ENCODE data around the gene LASP1.

The LASP1 gene

DNA sequence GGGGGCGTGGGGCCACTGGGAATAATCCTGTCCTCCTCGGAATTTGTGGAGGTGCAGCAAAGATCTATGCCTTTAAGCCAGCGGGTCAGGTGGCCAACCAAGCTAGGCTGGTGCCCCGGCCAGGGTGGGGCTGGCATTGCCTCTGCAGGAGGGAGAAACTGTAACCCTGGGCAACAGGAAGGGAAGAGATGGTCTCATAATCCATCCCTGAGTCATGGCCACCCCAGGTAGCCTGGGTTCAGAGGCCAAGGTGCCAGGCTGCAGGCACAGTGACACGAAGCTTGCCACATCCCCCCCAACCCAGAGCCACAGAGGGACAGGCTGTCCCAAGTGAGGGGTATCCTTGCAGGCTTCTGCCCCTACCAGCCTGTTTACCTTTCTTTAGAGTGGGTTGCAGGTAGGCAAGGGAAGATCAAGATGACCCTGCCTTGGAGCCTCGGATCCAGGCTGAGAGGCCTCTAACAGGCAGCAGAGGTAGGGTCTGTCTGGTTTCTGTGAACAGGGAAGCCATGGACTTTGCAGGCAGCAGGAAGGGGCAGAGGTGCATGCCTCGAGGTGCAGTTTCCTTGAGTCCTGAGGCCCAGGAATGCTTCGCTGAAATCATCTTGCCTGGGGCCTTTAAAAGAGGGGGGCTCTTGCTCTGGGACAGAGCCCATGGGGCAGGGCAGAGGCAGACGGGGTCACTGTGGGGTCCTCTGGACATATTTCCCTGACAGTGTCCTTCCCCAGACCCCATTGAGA is 4.0 kb downstream of the LASP1 start:
- Histone ChIP-seq H3K27me3 (no peaks in the 10 kb centered on the region), H3K4me3 (ENCODE audit: low read depth, low read length) (no peak overlapping the region), H3K4me1 (peaks cover 9% of the 10 kb centered on the region; the same call in 1 of the 2 replicates), H3K36me3 (0 out of 2 replicates have a peak, but pooled peaks cover 3% of the 10 kb centered on the region), H3K9me3 (no peaks in the 10 kb centered on the region)
- TF ChIP-seq, protein P1, sequence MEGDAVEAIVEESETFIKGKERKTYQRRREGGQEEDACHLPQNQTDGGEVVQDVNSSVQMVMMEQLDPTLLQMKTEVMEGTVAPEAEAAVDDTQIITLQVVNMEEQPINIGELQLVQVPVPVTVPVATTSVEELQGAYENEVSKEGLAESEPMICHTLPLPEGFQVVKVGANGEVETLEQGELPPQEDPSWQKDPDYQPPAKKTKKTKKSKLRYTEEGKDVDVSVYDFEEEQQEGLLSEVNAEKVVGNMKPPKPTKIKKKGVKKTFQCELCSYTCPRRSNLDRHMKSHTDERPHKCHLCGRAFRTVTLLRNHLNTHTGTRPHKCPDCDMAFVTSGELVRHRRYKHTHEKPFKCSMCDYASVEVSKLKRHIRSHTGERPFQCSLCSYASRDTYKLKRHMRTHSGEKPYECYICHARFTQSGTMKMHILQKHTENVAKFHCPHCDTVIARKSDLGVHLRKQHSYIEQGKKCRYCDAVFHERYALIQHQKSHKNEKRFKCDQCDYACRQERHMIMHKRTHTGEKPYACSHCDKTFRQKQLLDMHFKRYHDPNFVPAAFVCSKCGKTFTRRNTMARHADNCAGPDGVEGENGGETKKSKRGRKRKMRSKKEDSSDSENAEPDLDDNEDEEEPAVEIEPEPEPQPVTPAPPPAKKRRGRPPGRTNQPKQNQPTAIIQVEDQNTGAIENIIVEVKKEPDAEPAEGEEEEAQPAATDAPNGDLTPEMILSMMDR (IDR thresholded peaks at IDR 0.05; ENCODE audit: low read depth, low read length), result no peak
- DNase-seq, result no peak

DNA sequence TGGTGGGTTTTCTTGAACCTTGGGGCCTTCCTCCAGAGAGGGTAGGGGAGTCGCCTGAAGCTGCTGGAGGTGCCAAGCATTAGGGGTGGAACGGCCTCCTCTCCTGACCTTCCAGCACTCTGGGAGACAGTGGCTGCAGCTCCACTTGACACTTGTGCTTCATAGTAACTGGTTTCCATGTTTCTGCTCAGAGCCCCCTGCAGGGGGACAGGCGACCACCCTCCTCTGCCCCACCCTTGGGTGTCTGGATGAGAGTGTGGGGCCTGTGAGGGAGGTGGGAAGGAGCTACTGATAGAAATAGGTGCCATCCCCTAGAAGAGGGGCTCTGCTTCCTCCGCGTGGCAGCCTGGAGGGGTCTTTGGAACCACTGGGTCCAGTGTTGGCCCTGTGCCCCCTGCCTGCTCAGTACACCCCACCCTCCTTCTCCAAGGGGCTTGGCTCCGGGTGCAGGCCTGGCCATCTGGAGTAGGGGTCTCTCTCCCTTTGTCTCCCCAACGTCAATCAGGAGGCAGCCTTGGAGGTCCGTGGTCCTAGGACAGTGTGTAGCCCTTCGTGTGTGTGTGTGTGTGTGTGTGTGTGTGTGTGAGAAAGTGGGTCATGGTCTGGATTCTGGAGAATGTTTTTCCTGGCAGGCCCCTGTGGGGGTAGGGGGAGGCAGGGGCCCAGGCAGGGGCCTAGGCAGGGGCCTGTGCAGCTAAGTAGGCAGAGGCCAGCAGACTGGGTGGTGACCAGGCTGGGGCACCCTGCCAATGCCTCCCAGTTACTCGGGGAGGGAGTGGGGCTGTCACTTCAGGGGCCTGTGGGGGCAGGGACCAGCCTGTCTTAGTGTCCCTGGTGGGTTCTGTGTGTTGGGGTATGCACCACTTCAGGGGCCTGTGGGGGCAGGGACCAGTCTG is 4.9 kb downstream of the LASP1 start:
- Histone ChIP-seq H3K4me1 (peaks cover 9% of the 10 kb centered on the region; the same call in 1 of the 2 replicates), H3K27me3 (no peaks in the 10 kb centered on the region), H3K9me3 (no peaks in the 10 kb centered on the region), H3K4me3 (ENCODE audit: low read depth, low read length) (no peak overlapping the region), H3K36me3 (0 out of 2 replicates have a peak, but pooled peaks cover 3% of the 10 kb centered on the region)
- no peak for DNase-seq
- TF ChIP-seq, protein P1 (IDR thresholded peaks at IDR 0.05; ENCODE audit: low read depth, low read length), result no peak

DNA sequence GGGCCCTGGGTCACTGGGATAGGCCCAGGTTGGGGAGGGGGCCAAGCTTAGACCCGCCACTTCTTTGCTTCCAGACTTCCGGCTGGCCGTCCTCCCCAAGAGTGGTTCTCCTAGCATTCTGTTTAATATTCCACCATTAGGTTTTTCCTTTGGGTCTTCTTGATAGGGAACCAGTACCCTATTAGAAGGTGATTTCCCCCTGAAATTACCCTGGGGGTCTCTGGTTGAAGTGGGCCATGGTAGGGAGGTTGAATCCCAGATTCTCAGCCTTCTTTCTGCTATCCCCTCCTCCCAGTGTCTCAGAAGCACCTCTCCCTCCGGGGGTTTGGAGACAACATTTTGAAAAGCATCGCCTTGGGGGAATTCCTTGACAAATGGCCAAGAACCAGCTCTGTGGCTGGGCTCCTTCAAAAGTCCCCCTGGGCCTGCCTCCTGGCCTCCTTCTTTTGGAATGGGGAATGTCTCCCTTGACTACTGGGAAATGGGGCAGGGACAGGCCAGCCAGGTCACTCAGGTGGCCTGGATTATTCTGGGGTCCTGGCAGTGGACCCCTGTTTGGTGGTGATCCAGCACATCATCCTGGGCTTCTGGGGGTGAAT is 5.7 kb downstream of the LASP1 start:
- Histone ChIP-seq H3K4me3 (ENCODE audit: low read depth, low read length) (no peak overlapping the region), H3K4me1 (peaks cover 9% of the 10 kb centered on the region; the same call in 1 of the 2 replicates), H3K27me3 (no peaks in the 10 kb centered on the region), H3K36me3 (no peaks in the 10 kb centered on the region), H3K9me3 (no peaks in the 10 kb centered on the region)
- no peak for DNase-seq
- TF ChIP-seq, protein P1 (IDR thresholded peaks at IDR 0.05; ENCODE audit: low read depth, low read length), result no peak

DNA sequence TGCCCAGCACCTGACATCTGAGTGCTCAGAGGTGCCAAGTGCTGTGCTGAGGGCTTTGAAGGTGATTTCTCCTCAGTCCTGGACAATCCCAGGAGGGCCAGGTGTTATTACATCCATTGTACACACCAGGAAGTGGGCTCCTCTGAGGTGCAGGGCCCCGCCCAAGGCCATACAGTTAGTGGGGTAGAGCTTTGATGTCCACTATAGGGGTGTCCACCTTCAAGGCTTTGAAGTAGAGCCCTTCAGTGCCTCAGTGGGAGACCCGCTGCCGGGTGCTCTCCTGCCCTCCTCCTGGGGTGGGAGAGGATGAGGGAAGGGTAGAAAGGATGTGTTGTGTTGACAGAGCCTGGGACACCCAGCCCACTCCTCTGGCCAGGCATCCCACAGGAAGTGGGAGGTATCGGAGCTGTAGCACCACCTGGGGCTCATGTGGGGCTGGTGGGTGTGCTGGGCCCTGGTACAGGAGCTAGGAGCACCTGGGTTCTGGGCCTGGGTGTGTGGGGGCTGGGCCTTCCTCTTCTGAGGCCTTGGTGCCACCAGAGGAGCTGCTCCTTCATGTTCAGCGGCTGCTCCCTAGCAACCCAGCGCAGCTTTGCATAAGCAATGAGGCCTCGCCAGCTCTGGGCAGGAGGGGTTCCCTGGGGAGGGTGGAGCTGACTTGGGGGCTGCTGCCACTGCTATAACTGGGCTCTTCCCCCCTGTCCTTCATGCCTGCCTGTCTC is 7.4 kb downstream of the LASP1 start:
- TF ChIP-seq, protein P1 (IDR thresholded peaks at IDR 0.05; ENCODE audit: low read depth, low read length), result no peak
- H3K4me3 ChIP-seq (ENCODE audit: low read depth, low read length), result no peak overlapping the region
- peaks cover 11% of the 10 kb centered on the region for H3K4me1 ChIP-seq
- no peaks in the 10 kb centered on the region for H3K27me3 ChIP-seq
- H3K36me3 ChIP-seq, result no peaks in the 10 kb centered on the region; the same call in 1 of the 2 replicates
- H3K9me3 ChIP-seq, result no peaks in the 10 kb centered on the region
- no peak for DNase-seq

DNA sequence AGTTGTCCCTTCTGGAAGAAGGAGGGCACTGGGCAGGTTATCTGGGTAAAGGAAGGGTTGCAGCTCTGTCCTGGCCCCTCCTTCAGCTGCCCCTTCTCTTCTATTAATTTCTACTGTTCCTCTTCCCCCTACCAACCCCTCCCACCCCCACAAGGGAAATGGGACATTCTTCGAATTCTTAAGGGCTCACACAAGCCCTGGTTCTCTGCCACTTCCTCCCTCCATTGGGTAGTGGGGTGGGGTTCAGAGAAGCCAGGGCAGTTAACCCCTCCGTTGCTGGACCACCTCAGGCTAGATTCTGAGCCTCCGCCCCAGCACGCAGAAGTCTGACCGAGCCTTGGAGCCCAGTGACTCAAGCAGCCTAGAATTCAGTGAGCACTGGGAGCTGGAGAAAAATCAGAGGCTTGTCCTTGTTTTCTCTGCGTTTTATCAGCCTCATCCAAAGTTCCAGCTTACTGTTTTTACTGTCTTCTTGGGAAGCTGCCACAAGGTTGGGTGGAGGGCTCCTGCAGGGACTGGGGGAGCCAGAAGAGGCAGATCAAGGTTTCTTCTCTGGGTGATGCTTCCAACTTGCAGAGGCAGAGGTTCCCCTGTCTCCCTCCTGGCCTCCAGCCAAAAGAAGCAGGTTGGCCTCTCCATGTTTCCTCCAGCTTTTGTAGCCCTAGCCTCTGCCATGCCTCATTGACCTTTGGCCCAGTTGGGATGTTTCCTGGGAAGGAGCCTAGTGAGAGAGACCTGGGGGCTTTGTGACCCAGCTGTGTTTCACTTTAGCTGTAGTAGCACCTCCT is 10.2 kb downstream of the LASP1 start:
- Histone ChIP-seq H3K4me3 (ENCODE audit: low read depth, low read length) (no peak overlapping the region), H3K36me3 (no peaks in the 10 kb centered on the region; the same call in 1 of the 2 replicates), H3K27me3 (no peaks in the 10 kb centered on the region), H3K4me1 (peaks cover 10% of the 10 kb centered on the region), H3K9me3 (no peaks in the 10 kb centered on the region)
- TF ChIP-seq, protein P1 (IDR thresholded peaks at IDR 0.05; ENCODE audit: low read depth, low read length), result no peak
- no peak for DNase-seq
